Renal pelvis (tissue), 4 donors: ENCODE data around the gene PEX12. TPM values are rescaled to one million over a fixed set of nuclear protein-coding genes. Genes with fewer than 3 reads are reported as not detected.
A peak's percentile ranks its signal among the peaks of the same experiment; 100 is the strongest.
"Not testable (repeated sequence)": the region's sequence is repeated elsewhere in the genome, so short reads cannot be mapped to it uniquely, and the experiment has no call there.

ENCODE experiments used
- DNase-seq: peaks from one replicate; pipeline ENCODE4 v3.0.0-alpha.2; 2013
- polyA plus RNA-seq, 3 donors: library from polyadenylated mRNA; unstranded; fragments of 120-200 nt; gene quantifications; one replicate each; pipeline ENCODE4 v1.2.1, GENCODE V29; 2013; ENCODE audit not compliant: insufficient read length in 3 of 3

Gene PEX12
- polyA plus RNA-seq, 3 donors = 10.3 to 11.5 (median 11.0) TPM

DNA sequence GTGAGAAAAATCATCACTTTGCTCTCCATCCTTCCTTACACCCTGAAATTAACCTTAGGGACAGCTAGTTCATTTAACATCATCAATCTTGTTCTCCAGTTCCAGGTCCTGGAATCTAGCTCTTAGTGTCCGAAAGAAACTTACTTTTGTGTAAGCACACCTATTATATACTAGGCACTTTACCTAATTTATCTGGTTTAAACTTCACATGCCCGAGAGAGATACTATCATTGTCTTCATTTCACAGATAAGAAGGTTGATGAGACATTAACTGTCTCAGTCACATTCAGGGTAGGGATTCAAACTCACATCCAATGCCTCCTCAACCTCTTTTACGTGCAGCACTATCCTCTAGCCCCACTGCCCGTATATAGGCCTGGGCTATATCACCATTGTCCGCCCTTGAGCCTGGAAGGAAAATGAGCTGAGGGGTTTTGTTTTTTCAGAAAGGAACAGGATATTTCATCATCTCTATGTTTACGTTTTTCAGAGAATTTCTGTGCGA lies 8.2 kb upstream of the PEX12 start:
- no peak for DNase-seq

DNA sequence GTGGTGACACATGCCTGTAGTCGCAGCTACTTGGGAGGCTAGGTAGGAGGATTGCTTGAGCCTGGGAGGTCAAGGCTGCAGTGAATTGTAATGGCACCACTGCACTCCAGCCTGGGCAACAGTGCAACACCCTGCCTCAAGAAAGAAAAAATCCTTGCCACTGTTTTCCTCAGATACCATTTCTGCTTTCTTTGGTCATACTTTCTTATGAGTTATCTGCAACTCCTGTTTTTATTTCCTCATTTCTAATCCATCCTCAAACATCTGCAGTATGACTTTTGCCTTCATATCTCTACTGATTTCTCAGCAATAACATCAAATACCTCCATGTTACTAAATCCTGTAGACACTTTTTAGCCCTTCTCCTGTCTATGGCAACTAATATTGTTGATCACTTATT lies 5.7 kb upstream of the PEX12 start:
- DNase-seq = no peak

DNA sequence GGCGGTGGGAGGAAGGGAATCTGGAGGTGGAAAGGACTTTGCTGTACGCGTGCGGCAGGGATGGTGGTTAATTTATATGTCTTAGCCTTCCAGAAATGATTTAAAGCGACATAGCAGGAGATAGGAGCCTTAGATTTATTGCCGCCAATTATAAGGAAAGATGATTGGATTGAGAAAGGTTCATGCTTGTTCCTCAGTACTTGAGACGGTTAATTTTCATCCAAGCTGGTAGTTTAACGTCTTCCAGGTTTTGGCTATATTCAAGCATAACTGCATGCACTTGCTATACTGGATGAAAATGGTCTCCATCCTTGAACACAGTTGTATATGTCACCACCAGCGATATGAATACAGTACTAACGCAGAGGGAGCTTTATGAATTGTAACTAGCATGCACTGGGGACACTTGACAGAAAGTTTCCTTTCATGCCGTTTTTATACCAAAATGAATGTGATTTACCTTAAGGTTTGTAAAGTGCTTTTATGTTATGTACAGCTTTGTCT lies 610 bp upstream of the PEX12 start:
- DNase-seq = no peak

DNA sequence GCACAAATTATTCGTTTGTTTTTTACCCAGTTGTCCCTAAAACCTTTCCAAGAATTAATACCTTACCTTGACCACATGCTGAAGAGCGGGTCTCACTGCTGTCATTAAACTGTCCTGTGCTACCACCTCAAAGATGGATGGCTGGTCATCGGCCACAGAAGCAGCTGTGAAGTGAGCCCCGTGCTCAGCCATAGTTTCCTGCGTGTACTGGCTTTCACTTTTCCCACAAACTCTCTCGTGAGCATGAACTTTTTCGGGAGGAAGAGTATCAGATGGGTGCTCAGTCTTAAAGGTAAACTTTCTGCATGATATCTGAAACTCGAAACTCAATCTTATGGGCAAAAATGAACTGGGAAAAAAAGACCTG lies 558 bp downstream of the PEX12 start:
- DNase-seq = peak; percentile 28

DNA sequence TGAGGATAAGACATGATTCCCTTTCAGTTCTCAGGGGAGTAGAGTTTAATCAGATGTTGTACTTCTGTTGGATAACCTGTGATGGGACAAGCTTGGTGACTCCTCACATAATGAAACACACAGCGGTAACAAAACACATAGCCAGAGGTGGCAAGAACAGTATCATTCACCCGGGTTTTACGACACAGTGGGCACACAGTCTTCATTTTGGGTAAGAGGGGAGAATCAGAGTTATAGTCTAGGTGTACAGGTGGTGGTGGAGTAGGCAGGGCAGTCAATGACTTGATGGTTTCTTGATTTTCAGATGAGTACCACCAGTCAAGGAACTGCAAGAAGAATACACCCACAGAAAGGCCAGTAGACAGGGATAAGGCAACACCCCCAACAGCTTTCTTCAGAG lies 2.6 kb downstream of the PEX12 start:
- DNase-seq = no peak

DNA sequence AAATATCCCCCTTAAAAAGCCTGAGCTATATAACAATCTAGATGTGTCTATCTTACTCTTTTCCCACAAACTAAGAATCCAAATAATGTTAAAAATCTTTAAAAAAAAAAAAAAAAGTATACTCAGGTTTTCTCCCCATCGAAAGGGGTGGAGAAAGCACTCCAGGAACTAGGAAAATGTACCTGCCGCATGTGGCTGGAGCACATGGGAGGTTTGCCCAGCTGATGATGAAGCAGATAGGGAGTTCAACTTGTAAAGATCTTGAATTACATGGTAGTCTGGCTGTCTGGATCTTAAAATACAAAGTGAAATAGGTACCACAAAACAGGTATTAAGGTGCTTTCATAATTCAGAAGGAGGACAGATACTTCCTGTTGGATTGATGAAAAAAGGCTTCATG lies 9.0 kb downstream of the PEX12 start:
- DNase-seq = no peak

DNA sequence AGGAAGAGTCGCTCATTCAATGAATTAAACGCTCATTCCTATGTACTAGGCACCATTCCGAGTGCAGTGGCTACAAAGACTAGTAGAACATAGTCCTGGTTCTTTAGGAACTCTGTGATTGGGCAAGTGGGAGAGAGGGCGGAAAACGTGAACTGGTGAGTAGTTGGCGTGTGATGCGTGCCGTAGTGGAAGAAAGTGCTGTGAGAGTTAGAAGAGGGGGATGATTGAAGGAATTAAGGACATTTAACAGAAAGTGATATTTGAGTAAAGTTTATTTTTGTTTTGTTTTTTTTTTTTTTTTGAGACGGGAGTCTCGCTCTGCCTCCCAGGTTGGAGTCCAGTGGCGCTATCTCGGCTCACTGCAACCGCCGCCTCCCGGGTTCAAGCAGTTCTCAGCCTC lies 9.8 kb downstream of the PEX12 start:
- DNase-seq = peak; percentile 9

DNA sequence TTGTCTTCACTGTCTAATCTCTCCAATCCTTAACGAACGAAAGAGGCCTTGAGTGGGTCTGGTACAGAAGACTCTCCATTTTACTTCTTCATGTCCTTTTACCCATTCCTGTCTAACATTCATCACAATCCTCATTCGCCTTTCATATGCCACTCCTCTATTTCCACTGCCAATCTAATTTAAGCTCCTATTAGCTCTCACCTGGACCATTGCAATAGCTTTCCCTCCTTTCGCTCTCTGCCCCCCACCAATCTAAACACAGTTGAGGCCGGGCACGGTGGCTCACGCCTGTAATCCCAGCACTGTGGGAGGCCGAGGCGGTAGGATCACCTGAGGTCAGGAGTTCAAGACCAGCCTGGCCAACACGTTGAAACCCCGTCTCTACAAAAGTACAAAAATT lies 11.4 kb downstream of the PEX12 start:
- no peak for DNase-seq

DNA sequence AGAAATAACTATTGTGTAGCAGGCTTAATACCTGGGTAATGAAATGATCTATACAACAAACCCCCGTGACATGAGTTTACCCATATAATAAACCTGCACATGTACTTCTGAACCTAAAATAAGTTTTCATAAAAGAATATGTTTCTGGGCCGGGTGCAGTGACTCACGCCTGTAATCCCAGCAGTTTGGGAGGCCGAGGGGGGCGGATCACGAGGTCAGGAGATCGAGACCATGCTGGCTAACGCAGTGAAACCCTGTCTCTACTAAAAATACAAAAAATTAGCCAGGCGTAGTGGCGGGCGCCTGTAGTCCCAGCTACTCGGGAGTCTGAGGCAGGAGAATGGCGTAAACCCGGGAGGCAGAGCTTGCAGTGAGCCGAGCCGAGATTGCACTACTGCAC lies 15.2 kb downstream of the PEX12 start:
- not testable (repeated sequence) for DNase-seq

DNA sequence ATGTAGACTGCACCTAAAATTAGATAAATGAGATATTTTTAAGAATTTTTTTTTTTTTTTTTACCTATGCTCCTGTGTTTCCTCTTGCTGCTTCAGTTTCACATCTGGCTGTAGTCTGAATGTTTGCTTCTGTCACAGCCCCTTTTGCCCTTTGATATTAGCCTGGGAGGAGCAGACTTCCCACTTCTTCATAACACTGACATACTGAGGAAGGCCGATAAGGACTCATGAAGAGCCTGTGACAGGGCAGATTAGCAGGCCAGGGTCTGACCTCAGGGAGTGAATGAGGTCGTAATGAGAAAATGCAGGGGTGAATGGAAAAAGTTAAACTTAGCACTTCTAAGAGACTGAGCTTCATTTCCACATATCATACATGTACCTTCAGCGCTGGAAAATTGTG lies 17.7 kb downstream of the PEX12 start, which contains the start of gene SLFN14:
Gene SLFN14 (minus strand): TSS at position 117 of the 400 bp plus-strand sequence. CDS start 2,757 bp downstream, outside the sequence.
- DNase-seq = no peak

DNA sequence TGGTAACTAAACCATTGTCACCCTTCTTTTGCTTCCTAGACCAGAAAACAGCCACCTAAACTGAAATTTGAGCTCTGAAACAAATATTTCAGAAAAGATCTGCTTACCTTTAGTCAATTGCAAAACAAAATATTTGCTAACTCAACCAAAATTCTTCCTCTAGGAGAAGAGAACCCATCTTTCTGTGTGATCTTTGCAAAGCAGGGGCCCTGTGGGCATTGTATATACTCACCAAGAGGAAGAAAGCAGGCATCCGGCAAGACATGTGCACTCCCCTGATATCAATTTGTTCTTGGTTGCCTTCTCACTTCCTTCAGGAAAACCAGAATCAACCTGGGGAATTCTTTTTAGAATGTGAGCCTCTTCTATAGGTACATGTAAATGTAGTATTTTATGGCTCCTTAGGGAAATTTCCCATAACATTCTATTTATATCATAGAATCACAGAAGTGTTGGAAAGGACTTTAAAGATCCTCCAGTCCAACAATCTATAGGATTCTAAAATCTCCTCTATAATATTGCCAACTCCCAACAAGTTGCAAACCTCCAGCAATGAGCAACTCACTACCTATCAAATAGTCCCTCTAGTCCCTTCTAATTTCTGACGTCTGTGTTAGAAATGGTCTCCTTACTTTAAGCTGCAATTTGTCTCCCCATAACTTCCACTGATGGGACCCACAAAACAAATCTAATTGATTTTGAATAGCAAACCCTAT lies 18.7 kb downstream of the PEX12 start:
- no peak for DNase-seq

DNA sequence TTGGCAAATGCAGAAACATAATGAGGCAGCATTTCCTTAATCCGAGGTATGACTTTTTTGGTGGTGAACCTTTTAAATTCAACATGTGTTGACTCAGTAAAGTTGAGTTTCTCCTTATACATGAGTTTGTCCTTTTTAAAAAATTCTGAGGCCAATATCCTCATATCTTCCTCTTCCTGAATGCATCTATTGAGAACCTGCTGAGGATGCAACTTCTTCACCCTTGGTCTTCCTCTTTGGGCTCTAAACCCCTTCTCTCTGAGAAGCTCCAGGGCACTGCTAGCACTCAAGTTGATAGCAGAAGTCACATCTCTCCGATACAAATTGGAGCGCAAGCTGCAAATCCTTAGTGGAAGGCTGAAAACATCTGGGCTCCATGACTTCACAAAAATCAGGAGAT lies 21.0 kb downstream of the PEX12 start:
- DNase-seq = no peak

DNA sequence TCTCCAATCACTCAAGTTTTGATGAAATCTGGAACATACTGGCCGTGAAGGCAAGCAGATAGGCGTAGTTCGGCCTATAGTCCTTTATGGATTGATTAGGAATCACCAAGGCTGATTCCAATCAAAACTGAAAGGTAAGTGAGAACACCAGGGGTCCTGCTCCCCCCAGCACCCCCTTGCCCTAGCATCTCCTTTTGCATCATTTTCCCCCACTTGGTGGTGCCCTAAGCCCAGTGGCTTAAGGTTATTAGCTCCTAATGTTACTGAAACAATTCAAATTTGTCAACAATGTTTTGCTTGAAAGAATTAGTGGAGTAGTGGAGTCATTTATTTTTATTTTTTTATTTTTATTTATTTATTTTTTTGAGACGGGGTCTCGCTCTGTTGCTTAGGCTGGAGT lies 22.7 kb downstream of the PEX12 start:
- DNase-seq = no peak

DNA sequence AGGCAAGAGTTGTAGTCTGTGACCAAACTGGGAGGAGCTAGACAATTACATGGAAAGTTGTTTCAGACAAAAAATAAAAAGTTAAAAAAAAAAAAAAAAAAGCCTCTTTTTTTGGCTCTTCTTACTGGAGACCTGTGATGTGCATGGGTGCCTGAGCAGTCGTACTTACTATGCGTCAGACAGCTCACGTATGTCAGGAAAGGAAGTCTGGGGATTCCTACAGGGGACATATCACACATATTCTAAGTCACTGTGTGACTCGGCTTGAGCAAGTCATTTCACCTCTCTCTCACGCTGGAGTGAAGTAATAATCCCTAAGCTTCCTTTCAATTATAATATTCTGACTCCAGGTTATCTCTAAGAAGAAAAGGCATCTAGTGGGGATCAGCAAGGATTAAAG lies 23.7 kb downstream of the PEX12 start:
- no peak for DNase-seq

DNA sequence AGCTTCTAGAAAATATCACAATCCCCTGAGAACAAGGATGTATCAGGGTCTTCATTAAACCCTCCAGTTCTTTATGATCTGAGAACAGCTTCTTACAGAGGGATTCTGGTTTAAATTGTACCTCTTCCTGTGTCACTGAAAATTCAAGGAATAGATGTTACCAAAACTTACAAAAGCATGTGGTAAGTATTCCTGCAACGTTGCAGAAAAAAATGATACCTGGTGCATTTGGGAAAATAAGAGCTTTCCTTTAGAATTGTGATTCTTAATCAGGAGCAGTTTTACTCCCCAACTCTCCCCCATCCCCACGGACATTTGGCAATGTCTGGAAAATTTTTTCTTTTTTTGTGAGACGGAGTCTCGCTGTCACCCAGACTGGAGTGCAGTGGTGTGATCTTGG lies 25.1 kb downstream of the PEX12 start:
- DNase-seq = no peak

DNA sequence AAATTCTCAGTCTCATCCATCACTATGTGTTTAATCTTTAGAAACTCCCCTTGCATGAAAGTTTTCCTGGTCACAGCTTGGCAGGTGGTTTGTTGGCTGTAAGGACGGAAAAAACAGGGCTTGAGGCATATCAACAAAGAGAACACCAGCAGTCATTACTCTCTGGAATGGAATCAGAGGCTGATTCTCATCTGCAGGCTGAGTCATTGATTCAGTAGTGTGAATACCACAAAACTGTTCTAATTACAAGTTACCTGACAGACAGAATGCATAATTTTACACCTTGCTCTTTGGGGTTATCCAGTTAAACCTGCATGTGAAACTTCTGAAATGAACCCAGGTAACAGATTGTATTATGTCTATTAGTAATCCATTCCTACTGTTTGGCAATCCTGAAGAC lies 29.4 kb downstream of the PEX12 start:
- DNase-seq = no peak

DNA sequence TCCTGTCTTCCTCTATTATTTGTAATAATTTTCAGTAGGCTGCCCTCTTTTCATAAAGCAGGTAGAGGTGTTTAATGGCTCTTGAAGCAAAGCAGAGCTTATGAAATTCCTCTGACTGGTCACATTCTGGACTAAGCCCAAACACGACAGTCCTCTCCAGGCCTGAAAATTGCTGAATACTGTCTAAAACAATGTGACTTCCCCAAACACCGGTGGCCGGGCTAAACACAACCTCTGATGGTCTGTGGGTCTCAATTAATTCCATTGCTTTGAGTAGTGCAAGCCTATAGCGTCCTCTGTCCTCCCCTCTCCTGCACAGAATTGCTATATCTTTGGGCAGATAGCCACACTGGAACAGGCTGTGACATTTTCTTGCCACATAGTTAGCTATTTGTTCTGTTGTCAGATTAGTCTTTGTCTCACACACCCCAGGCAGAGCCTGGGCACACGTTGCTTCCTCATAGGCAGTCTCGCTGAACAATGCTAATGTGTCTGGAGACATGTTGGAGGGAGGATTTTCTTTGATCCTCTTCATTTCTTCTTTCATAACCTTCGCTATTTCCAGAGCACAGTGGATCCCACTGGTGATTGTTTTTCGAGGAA lies 30.1 kb downstream of the PEX12 start:
- no peak for DNase-seq

DNA sequence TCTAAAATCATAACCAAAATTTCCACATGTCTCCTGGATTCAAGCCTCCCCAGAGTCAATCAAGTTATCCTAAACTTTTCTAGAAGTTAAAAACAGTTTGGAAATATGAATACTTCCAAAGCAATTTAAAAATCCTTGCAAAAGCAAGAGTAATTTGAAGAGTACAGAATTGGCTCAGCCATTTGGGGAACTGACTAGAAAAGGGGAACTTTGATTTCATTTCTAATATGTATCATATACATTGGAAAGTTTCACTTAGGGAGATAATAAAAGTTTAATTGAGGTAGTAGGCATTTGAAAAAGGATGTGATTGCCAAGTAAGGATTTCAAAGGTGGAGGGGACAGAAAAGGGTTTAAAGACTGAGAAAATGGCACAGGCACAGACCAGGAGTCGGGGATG lies 31.9 kb downstream of the PEX12 start:
- no peak for DNase-seq

DNA sequence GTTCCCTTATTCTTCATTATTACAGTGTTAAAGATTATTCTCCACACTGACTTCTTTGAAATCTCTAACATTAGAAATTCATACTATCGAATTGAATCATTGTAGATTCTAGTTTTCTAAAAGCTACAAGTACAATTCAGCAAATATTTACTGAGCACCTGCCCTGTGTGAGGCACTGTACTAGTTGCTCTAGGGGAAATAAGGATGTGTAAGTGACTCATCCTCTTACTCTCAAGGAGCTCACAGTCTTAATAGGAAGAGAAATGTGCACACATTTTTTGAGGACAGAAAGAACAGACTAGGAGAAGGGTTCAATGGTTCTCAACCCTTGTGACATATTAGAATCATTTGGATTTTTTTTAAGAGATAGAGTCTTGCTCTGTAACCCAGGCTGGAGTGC lies 33.2 kb downstream of the PEX12 start:
- no peak for DNase-seq

DNA sequence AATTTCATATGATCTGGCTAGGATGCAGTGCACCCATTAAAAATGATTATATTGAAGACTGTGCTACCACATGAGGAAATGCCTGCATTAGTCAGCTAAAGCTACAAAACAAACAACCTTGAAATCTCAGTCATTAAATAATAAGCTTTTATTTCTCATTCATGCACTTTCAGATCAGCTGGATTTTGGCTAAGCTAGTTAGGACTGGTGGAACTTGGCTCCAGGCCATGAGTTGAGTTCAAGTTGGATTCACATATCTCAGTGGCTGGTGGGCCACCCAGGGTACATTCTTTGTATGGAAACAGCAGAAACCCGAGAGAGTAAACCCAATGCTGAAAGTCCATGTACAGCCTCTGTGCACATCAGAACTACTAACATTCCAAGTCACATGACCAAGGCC lies 34.5 kb downstream of the PEX12 start:
- DNase-seq = no peak

DNA sequence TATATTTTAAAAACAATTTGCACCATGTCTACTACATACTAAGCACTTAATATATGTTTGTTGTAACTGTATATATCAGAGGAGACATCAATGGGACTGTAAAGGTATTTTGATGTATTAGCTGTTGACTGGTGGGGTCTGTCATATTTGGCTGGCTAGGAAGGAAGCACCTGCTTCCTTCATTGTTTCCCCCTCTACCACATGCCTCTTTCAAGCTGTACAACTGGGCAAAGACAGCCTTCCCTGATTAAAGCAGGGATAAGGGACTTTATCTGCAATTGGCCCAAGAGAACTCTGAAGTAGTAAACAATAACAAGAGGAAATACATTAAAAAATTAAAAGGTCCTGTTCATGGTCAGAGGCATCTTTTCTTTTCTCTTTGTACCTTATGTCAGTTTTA lies 35.4 kb downstream of the PEX12 start:
- DNase-seq = no peak

DNA sequence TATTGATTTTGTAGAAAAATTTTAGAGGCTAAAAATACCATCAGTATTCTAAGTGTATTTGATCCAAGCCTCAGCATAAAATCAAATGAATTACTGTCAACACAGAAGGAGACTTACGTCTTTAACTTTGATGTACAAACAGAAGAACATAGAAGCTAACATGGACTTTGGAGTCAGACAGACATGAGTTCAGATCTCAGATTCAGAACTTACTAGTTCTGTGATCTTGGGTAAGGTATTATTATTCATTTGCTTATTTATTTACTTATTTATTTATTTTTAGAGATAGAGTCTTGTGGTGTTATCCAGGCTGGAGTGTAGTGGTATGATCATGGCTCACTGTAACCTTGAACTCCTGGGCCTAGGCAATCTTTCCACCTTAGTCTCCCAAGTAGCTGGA lies 36.9 kb downstream of the PEX12 start:
- no peak for DNase-seq

DNA sequence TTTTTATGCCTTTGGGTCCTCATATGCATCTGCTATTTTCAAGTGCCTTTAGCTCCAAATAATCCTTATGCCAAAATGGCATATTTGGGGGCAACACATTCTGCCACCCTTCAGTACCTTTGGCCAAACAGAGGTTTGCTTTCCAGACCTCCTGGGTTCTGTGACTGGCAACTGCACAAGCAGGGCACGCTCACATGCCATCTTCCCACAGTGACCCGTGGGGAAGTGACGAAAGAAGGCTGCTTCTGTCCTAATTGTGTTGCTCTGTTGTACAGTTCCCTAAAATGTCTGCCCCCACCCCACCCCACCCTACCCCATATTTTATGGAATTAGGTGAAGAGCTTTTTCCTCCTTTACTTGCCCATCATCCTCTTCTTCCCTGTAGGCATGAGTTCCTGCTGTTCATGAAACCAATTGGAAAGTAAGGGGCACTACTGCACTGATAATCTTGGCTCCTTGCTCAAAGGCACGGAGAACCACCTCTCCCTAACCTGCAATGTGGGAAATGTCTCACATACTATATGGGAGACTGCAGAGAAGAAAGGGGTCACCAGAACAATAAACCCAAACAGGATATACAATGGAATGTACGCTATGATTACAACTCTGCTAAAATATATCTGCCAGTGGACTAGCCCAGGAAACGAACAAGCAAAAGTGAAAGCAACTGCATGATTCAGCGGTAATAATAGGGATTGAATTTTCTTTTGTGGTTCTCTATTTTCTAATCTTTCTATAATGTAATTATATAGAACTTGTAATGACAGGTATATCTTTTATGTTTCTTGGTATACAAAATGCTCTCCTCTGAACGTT lies 37.6 kb downstream of the PEX12 start:
- DNase-seq = no peak
